WTC11 (cell line): Measurements from ENCODE around the gene TAS1R2.

Experiments used
- E2F5 ChIP-seq: sonication (generic); formaldehyde crosslinking; IDR thresholded peaks from 2 replicates; pipeline ENCODE4 v1.8.1; 2022; ENCODE audit warnings: mild to moderate bottlenecking, moderate library complexity, missing genetic modification reagents
- FOXJ3 ChIP-seq: sonication (generic); formaldehyde crosslinking; IDR thresholded peaks from 2 replicates; pipeline ENCODE4 v1.9.0; 2021; ENCODE audit warnings: missing genetic modification reagents, mild to moderate bottlenecking, borderline replicate concordance
- GRHL2 ChIP-seq: fragments of 250-450 bp; sonication (Bioruptor Pico); IDR thresholded peaks from 2 replicates; pipeline ENCODE4 v1.8.0; 2022; ENCODE audit warnings: mild to moderate bottlenecking, moderate library complexity; ENCODE audit not compliant: insufficient replicate concordance, severe bottlenecking
- MXD4 ChIP-seq: fragments of 250-450 bp; sonication (Bioruptor Pico); IDR thresholded peaks from 2 replicates; pipeline ENCODE4 v1.8.0; 2021; ENCODE audit warnings: mild to moderate bottlenecking, moderate library complexity, borderline replicate concordance
- NR2C2 ChIP-seq: sonication (generic); formaldehyde crosslinking; IDR thresholded peaks from 2 replicates; pipeline ENCODE4 v1.8.0; 2022; ENCODE audit warnings: mild to moderate bottlenecking, missing genetic modification reagents
- TCF7 ChIP-seq: sonication (generic); formaldehyde crosslinking; IDR thresholded peaks from 2 replicates; pipeline ENCODE4 v1.8.0; 2022; ENCODE audit warnings: mild to moderate bottlenecking, low read depth, missing genetic modification reagents, moderate library complexity
- TP53 ChIP-seq: sonication (generic); formaldehyde crosslinking; IDR thresholded peaks from 2 replicates; pipeline ENCODE4 v1.8.1; 2023; ENCODE audit warnings: mild to moderate bottlenecking, missing genetic modification reagents
- ZNF512 ChIP-seq: sonication (generic); formaldehyde crosslinking; IDR thresholded peaks from 2 replicates; pipeline ENCODE4 v1.8.1; 2022; ENCODE audit warnings: missing genetic modification reagents, borderline replicate concordance
- TF ChIP-seq, protein P1 (sequence below): fragments of 200-600 bp; IDR thresholded peaks from 2 replicates; pipeline ENCODE4 v1.8.0; 2022; ENCODE audit warnings: antibody characterized with exemption
- TF ChIP-seq, protein P2 (sequence below): sonication (generic); formaldehyde crosslinking; IDR thresholded peaks from 2 replicates; pipeline ENCODE4 v1.8.0; 2022; ENCODE audit warnings: mild to moderate bottlenecking, missing genetic modification reagents

- TF ChIP-seq, protein P1, sequence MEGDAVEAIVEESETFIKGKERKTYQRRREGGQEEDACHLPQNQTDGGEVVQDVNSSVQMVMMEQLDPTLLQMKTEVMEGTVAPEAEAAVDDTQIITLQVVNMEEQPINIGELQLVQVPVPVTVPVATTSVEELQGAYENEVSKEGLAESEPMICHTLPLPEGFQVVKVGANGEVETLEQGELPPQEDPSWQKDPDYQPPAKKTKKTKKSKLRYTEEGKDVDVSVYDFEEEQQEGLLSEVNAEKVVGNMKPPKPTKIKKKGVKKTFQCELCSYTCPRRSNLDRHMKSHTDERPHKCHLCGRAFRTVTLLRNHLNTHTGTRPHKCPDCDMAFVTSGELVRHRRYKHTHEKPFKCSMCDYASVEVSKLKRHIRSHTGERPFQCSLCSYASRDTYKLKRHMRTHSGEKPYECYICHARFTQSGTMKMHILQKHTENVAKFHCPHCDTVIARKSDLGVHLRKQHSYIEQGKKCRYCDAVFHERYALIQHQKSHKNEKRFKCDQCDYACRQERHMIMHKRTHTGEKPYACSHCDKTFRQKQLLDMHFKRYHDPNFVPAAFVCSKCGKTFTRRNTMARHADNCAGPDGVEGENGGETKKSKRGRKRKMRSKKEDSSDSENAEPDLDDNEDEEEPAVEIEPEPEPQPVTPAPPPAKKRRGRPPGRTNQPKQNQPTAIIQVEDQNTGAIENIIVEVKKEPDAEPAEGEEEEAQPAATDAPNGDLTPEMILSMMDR = no peak
- TF ChIP-seq NR2C2 (no peak), ZNF512 (CRISPR knock-in tag) (no peak), GRHL2 (no peak), FOXJ3 (CRISPR knock-in tag) (no peak), E2F5 (CRISPR knock-in tag) (no peak), TP53 (CRISPR knock-in tag) (no peak), TCF7 (no peak), MXD4 (CRISPR knock-in tag) (no peak)
- TF ChIP-seq, protein P2, sequence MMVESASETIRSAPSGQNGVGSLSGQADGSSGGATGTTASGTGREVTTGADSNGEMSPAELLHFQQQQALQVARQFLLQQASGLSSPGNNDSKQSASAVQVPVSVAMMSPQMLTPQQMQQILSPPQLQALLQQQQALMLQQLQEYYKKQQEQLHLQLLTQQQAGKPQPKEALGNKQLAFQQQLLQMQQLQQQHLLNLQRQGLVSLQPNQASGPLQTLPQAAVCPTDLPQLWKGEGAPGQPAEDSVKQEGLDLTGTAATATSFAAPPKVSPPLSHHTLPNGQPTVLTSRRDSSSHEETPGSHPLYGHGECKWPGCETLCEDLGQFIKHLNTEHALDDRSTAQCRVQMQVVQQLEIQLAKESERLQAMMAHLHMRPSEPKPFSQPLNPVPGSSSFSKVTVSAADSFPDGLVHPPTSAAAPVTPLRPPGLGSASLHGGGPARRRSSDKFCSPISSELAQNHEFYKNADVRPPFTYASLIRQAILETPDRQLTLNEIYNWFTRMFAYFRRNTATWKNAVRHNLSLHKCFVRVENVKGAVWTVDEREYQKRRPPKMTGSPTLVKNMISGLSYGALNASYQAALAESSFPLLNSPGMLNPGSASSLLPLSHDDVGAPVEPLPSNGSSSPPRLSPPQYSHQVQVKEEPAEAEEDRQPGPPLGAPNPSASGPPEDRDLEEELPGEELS = no peak
These were observed 48.7 kb upstream of the TAS1R2 start for GRCh38 chr1:18907917-18908845.
